NT2/D1 (cell line): Measurements from ENCODE around the gene CTIF.

Source experiments
- SUZ12 ChIP-seq: IDR thresholded peaks from 2 replicates; pipeline ENCODE4 v1.6.1; 2011; ENCODE audit not compliant: insufficient read length, insufficient read depth; ENCODE audit errors: extremely low read depth
- YY1 ChIP-seq: IDR thresholded peaks from 2 replicates; pipeline ENCODE4 v1.6.1; 2011; ENCODE audit not compliant: insufficient read length, insufficient read depth

- TF ChIP-seq SUZ12, result no peak
- TF ChIP-seq YY1, result no peak
Observed at GRCh38 chr18:48601343-48601742, 62.5 kb downstream of the CTIF start.
